Stromal cell of bone marrow (primary cell): Measurements from ENCODE around the gene CLCF1.

ENCODE experiments used
- DNase-seq: peaks from one replicate; pipeline ENCODE4 v3.0.0-alpha.2; 2012; ENCODE audit warnings: low read depth

Gene CLCF1

GRCh38 chr11:67374571-67375281 lies 1.3 kb upstream of the CLCF1 start:
- no peak for DNase-seq

- DNase-seq: peak; percentile 97
These were observed 511 bp upstream of the CLCF1 start for GRCh38 chr11:67373648-67374570.

- no peak for DNase-seq
These were observed 941 bp downstream of the CLCF1 start for GRCh38 chr11:67372321-67372992.

- no peak for DNase-seq
These were observed 1.5 kb downstream of the CLCF1 start for GRCh38 chr11:67371911-67372320.

GRCh38 chr11:67371189-67371910 lies 2.0 kb downstream of the CLCF1 start:
- DNase-seq: no peak

- DNase-seq: no peak
These were observed 2.9 kb downstream of the CLCF1 start for GRCh38 chr11:67370351-67371076.

- no peak for DNase-seq
These were observed 3.6 kb downstream of the CLCF1 start for GRCh38 chr11:67369801-67370284.

GRCh38 chr11:67369275-67369674 lies 4.1 kb downstream of the CLCF1 start:
- no peak for DNase-seq

GRCh38 chr11:67368621-67369020 lies 4.8 kb downstream of the CLCF1 start:
- DNase-seq: no peak

- DNase-seq: no peak
These were observed 5.6 kb downstream of the CLCF1 start for GRCh38 chr11:67367761-67368227.

GRCh38 chr11:67366961-67367760 lies 6.2 kb downstream of the CLCF1 start:
- DNase-seq: no peak

- DNase-seq: no peak
These were observed 6.9 kb downstream of the CLCF1 start for GRCh38 chr11:67366546-67366945.

- no peak for DNase-seq
These were observed 7.5 kb downstream of the CLCF1 start for GRCh38 chr11:67365736-67366444.

GRCh38 chr11:67364783-67365722 lies 8.3 kb downstream of the CLCF1 start:
- no peak for DNase-seq

GRCh38 chr11:67364169-67364568 lies 9.2 kb downstream of the CLCF1 start:
- DNase-seq: no peak

GRCh38 chr11:67357831-67358670 lies 15.3 kb downstream of the CLCF1 start:
- no peak for DNase-seq

- peak; percentile 56 for DNase-seq
These were observed 16.4 kb downstream of the CLCF1 start for GRCh38 chr11:67356864-67357561.
